Skeletal muscle tissue (tissue), 4 donors: ENCODE measurements around the gene SACS. TPM values are rescaled to one million over a fixed set of nuclear protein-coding genes. Genes with fewer than 3 reads are reported as not detected.

Source experiments
- H3K27ac ChIP-seq: one replicate; pipeline ENCODE4 v1.7.0; 2013; ENCODE audit warnings: mild to moderate bottlenecking, low read depth, low read length, inconsistent platforms
- H3K27me3 ChIP-seq, 3 donors: one replicate each; pipeline ENCODE4 v1.7.0; 2013; ENCODE audit warnings: low read length in 3 of 3; ENCODE audit not compliant: control insufficient read depth in 3 of 3, insufficient read depth in 3 of 3
- H3K36me3 ChIP-seq, 3 donors: one replicate each; pipeline ENCODE4 v1.7.0; 2013; ENCODE audit warnings: low read length in 3 of 3; ENCODE audit not compliant: control insufficient read depth in 3 of 3, insufficient read depth in 3 of 3
- H3K4me1 ChIP-seq, 3 donors: one replicate each; pipeline ENCODE4 v1.7.0; 2013; ENCODE audit warnings: low read length in 3 of 3, mild to moderate bottlenecking in 3 of 3; ENCODE audit not compliant: control insufficient read depth in 3 of 3, insufficient read depth in 3 of 3
- H3K4me3 ChIP-seq, 3 donors: one replicate each; pipeline ENCODE4 v1.7.0; 2013; ENCODE audit warnings: low read length in 3 of 3
- H3K9ac ChIP-seq, 3 donors: one replicate each; pipeline ENCODE4 v1.7.0; 2013; ENCODE audit warnings: low read length in 3 of 3, mild to moderate bottlenecking in 3 of 3, moderate library complexity in 2 of 3, low read depth in 1 of 3
- H3K9me3 ChIP-seq, 3 donors: one replicate each; pipeline ENCODE4 v1.7.0; 2013; ENCODE audit warnings: low read length in 3 of 3; ENCODE audit not compliant: control insufficient read depth in 3 of 3
- total RNA-seq: library from RNA; depleted of rRNA; stranded (reverse); fragments of >200 nt; gene quantifications from one replicate; pipeline ENCODE4 v1.2.3, GENCODE V29; 2014
- donor health status: Osteomylitis.

Gene SACS, protein sequence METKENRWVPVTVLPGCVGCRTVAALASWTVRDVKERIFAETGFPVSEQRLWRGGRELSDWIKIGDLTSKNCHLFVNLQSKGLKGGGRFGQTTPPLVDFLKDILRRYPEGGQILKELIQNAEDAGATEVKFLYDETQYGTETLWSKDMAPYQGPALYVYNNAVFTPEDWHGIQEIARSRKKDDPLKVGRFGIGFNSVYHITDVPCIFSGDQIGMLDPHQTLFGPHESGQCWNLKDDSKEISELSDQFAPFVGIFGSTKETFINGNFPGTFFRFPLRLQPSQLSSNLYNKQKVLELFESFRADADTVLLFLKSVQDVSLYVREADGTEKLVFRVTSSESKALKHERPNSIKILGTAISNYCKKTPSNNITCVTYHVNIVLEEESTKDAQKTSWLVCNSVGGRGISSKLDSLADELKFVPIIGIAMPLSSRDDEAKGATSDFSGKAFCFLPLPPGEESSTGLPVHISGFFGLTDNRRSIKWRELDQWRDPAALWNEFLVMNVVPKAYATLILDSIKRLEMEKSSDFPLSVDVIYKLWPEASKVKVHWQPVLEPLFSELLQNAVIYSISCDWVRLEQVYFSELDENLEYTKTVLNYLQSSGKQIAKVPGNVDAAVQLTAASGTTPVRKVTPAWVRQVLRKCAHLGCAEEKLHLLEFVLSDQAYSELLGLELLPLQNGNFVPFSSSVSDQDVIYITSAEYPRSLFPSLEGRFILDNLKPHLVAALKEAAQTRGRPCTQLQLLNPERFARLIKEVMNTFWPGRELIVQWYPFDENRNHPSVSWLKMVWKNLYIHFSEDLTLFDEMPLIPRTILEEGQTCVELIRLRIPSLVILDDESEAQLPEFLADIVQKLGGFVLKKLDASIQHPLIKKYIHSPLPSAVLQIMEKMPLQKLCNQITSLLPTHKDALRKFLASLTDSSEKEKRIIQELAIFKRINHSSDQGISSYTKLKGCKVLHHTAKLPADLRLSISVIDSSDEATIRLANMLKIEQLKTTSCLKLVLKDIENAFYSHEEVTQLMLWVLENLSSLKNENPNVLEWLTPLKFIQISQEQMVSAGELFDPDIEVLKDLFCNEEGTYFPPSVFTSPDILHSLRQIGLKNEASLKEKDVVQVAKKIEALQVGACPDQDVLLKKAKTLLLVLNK (N-terminal part only)
- total RNA-seq: 102 TPM

DNA sequence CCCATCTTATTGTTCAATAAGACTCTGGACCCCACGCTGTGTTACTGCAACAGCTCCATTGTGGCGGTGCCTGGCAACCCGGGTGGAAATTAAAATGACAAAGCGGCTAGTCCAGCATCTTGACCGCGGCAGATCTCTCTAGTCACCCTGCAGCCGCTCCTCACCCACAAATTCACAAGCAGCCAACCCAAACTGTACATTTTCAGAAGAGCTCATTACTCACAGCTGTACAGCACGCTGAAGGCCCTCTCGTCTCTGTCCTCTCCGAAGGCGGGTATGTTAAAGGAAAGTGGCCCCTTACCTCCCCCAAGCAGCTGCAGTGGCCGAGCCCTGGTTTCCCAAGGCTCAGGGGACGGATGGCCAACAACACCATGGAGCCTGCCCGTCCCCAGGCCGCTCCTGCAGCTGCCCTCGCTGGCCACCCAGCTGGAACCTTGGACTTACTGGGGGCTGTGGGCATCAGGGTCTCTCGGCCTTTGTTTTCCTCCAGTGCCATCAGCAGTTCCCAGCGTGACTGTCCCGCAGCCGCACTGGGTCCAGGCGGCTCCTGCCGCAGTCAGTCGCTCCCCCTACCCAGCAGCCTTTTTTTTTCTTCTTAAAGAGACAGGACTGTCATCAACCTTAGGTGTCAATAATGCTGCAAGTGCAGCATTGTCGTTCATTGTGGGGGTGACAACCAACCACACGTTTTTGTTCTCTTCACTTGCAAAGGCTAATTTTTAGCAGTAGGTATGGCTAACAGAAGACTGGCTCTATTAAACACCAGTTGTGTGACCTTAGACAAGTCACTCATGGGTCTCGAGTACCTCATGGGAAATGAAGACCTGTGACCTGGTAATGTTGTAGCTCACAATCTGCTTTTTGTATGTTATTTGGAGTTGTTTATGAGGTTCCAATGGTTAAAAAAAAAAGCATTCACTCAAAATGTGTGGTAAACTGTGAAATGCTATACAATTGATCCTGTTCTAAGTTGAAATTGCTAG, at the start of gene SACS:
Gene SACS (minus strand): TSS at position 532 of the 983 bp plus-strand sequence. CDS start 22,463 bp downstream, outside the sequence.
- Histone ChIP-seq H3K9ac (peak within 1 kb of the TSS; percentile 81 to 91 (median 81)), H3K27me3 (no peaks in the 10 kb centered on the region), H3K27ac (peak within 1 kb of the TSS; percentile 75), H3K4me3 (peak within 1 kb of the TSS; percentile 86 to 90 (median 89)), H3K4me1 (peaks cover 12 to 31% (median 15%) of the 10 kb centered on the region in 3 donors), H3K36me3 (no peaks in the 10 kb centered on the region), H3K9me3 (no peaks in the 10 kb centered on the region)

DNA sequence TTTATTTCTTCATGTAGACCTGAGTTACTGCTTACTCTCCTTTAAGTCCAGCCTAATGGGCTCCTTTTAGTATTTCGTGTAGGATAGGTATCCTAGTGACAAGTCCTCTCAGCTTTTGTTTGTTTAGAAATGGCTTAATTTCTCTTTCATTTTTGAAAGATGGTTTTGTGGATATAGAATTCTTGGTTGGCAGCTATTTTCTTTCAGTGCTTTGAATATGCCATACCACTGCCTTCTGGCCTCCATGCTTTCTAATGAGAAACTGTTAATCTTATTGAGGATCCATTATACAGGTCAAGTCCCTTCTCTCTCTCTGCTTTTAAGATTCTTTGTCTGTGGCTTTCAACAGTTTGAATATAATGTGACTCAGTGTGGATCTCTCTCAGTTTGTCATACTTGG, 46.8 kb upstream of the SACS start:
- Histone ChIP-seq H3K4me1 (no peaks in the 10 kb centered on the region), H3K27me3 (no peaks in the 10 kb centered on the region), H3K9me3 (peaks cover 0 to 6% (median 0%) of the 10 kb centered on the region in 3 donors), H3K9ac (no peak overlapping the region), H3K27ac (no peak overlapping the region), H3K36me3 (no peaks in the 10 kb centered on the region), H3K4me3 (no peak overlapping the region)

DNA sequence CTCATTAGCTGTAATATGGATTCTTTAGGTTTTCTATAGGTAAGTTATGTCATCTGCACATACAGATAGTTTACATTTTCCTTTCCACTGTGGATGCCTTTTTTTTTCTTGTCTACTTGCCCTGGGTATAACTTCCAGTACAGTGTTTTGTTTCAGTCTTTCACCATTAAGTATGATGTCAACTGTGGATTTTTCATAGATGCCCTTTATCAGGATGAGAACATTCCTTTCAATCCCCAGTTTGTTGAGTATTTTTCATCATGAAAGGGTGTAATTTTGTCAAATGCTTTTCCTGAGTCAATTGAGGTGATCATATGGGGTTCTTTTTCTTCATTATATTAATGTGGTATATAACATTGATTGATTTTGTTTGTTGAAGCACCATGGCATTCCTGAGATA, 43.6 kb upstream of the SACS start:
- Histone ChIP-seq H3K4me1 (no peaks in the 10 kb centered on the region), H3K4me3 (no peak overlapping the region), H3K36me3 (no peaks in the 10 kb centered on the region), H3K27me3 (no peaks in the 10 kb centered on the region), H3K9me3 (peaks cover 0 to 6% (median 0%) of the 10 kb centered on the region in 3 donors), H3K9ac (no peak overlapping the region), H3K27ac (no peak overlapping the region)

DNA sequence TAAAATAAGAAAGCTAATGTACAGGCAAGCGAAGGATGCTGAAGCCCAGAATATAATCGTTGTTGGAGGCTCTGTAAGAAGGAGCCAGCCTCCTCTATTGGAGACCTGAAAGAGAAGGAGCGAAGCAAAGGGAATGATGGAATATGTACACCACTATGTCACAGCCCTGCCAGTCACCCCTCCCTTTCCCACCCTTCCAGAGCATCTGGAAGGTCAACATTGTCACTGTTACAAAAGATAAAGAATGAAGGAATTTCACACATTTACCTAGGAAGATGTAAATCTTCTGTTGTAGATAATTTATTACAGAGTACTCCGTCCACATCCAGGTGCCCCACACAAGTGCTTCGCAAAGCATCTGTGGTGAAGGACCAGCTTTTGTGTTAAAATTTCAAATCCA, 39.7 kb upstream of the SACS start:
- Histone ChIP-seq H3K36me3 (no peaks in the 10 kb centered on the region), H3K27ac (no peak overlapping the region), H3K4me3 (no peak overlapping the region), H3K9ac (no peak overlapping the region), H3K4me1 (peaks cover 0 to 2% (median 0%) of the 10 kb centered on the region in 3 donors), H3K9me3 (no peaks in the 10 kb centered on the region), H3K27me3 (no peaks in the 10 kb centered on the region)

DNA sequence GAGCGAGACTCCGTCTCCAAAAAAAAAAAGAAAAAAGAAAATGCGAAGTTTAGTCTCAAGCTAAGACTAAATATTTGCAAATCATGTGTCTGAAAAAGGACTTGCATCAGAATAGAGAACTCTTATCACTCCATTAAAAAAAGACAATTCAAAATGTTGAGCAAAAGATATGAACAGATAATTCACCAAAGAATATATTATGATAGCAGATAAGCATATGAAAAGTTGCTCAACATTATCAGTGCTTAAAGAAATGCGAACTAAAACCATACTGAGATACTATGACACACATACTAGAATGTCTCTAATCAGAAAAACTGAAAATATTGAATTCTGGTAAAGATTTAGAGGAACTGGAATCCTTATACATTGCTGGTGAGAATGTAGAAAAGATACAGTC, 38.7 kb upstream of the SACS start:
- H3K4me1 ChIP-seq: peaks cover 4 to 6% (median 4%) of the 10 kb centered on the region in 3 donors
- H3K27ac ChIP-seq: no peak overlapping the region
- H3K9ac ChIP-seq: no peak overlapping the region
- no peaks in the 10 kb centered on the region for H3K36me3 ChIP-seq
- no peaks in the 10 kb centered on the region for H3K27me3 ChIP-seq
- H3K9me3 ChIP-seq: no peaks in the 10 kb centered on the region
- H3K4me3 ChIP-seq: no peak overlapping the region

DNA sequence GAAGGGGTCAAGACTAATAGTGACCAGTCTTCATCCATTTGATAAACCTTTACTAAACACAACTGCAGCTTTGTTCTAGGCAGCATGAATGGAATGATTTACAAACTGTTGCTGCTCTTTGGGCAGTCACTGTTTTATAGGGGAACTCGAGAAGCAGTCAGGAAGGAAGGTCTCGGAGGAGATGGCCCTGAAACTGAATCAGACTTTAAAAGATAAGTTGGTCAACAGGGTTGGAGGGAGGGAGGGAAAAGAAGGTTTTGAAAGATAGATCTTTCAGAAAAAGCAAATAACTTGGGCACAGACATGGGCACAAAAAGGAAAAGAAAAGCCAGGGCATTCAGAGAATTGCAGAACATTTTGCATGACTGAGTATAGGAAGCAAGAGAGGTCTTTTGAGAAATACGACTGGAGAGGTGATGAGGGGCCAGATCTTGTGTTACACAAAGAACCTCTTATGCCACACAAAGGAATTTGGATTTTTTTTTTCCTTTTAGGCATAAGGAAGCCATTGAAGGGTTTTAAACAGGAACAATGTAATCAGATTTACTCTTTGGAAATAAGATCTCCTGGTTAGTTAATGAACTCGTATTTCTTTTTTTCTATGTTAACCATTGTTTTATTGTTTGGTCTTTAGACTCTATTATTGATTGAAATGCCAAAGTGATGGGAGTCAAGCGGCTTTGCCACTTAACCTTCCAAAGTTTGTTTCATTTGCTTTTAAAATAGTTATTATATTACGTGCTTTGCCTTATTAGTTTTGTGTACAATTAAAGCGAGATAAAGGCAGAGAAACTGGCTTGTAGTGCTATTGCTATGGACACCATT, 37.5 kb upstream of the SACS start:
- Histone ChIP-seq H3K9ac (no peak overlapping the region), H3K36me3 (no peaks in the 10 kb centered on the region), H3K27me3 (no peaks in the 10 kb centered on the region), H3K9me3 (no peaks in the 10 kb centered on the region), H3K27ac (no peak overlapping the region), H3K4me1 (peaks cover 9 to 15% (median 13%) of the 10 kb centered on the region in 3 donors), H3K4me3 (no peak overlapping the region)

DNA sequence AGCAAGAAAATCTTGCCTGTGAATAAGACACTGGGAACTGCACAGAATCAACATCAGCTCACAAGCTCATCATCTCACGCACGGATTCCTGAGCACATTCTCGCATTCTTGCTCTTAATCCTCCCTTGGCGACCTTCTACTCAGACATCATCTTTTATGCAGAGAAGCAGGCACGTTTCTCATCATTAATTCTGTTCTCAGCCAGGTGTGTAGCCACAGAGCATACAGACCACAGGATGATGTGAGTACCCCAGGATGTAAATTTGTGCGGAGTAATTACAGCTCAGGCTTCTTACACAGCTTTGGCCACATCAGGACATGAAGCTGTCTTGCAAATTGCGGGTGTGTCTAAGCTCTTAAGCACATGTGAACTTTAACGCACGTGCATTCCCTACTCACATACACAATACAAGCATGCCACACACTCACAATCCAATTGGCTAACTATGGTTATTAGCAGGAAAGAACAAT, 36.5 kb upstream of the SACS start:
- Histone ChIP-seq H3K4me3 (no peak overlapping the region), H3K27me3 (no peaks in the 10 kb centered on the region), H3K9me3 (no peaks in the 10 kb centered on the region), H3K4me1 (peaks cover 13 to 19% (median 17%) of the 10 kb centered on the region in 3 donors), H3K36me3 (no peaks in the 10 kb centered on the region), H3K9ac (no peak overlapping the region), H3K27ac (no peak overlapping the region)

DNA sequence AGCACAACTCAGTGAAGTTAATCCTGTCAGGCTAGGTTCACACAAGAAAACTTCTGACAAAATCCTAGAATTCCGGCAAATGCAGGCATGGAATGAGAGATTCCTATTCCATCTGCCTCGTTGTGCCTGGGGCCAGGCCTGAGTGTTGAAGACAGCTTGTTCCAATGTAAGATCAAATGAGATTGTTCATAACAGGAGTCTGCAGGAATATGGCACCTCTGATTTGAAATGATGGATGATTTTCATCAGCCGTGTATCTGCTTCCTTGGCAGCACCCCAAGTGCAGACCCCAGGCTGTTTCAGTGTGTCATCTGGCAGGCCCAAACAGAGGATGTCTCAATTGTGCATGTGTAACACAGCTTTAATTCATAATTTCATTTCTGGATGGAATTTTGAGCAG, 35.3 kb upstream of the SACS start:
- Histone ChIP-seq H3K36me3 (no peaks in the 10 kb centered on the region), H3K9me3 (no peaks in the 10 kb centered on the region), H3K9ac (no peak overlapping the region), H3K27me3 (no peaks in the 10 kb centered on the region), H3K4me3 (no peak overlapping the region), H3K4me1 (peaks cover 13 to 19% (median 17%) of the 10 kb centered on the region in 3 donors), H3K27ac (no peak overlapping the region)
